GM21447 (cell line): ENCODE results near the gene MOB1A.
"Not testable (repeated sequence)": the region's sequence is repeated elsewhere in the genome, so short reads cannot be mapped to it uniquely, and the experiment has no call there.

ENCODE experiments used
- ATAC-seq: cut with Tn5 transposase; IDR thresholded peaks from one replicate; pipeline ENCODE4 v1.9.1; 2021; ENCODE audit not compliant: unreplicated experiment

The MOB1A gene

GRCh38 chr2:74199275-74199701 lies 20.6 kb upstream of the MOB1A start:
- no peak for ATAC-seq

DNA sequence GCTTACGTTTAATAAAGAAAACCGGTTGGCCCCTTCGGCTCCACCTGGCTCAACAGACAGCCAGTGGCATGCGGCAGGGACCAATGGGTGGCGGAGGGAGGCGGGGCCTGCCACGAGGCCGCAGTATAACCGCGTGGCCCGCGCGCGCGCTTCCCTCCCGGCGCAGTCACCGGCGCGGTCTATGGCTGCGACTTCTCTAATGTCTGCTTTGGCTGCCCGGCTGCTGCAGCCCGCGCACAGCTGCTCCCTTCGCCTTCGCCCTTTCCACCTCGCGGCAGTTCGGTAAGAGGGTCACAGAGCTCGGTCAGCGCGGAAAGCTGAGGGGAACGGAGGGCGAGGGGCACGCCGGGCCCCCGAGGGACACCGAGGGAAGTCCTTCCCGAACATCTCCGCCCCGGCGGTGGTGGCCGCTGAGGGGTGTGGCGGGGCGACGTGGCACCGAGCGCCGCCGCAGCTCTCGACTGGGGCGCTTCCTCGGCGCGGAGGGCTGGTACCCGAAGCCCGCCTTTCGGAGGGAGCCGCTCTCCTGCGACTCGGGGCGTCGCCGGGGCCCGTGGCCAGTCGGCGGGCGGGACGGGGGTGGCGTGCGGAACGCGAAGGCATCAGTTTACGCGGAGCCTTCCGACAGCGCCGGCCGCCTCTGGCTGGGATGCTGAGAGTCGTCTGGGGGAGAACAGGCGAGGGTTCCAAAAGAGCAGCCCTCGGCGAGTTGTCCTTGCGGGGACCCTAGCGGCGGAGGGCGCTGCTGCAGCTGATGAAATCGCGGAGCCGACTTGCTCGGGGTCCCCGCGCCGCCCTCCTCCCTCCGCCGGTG lies 20.0 kb upstream of the MOB1A start, which contains the start of gene MTHFD2:
Gene MTHFD2 (plus strand): TSS at position 155 of the 814 bp plus-strand sequence. CDS start 27 bp downstream, at position 182.
- ATAC-seq: peak; percentile 86

DNA sequence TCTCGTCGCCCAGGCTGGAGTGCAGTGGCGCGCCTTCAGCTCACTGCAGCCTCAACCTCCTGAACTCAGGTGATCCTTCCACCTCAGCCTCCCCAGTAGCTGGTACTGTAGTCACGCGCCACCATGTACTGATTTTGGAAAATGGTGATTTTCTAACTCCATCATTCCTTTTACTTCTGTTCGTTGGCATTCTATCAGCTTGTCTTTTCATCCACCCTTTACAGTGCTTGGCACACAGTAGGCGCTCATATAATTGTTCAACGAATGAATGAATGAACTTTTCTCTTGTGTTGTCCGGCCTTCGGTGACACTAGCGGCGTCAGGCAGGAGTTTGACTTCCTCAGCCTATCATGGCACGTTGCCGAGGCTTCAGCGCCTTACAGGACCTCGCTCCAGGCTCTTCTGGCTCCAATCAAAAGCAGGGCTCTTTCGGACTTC lies 19.4 kb upstream of the MOB1A start:
- no peak for ATAC-seq

DNA sequence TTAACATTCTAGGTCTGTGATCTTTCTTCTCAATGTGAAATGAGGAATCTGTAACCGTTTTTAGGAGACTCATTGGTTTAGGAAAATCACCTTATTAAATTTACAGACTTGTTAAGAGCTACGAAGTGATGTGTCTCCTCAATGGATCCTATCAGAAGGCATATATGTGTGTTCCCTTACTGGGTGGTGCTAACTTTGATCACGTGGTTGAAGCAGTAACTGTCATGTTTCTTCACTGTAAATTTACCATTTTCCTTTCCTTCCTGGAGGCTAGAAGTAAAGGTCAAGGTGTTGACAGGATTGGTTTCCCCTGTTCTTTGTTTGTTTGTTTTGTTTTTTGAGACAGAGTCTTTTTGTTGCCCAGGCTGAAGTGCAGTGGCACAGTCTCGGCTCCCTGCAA lies 18.4 kb upstream of the MOB1A start:
- ATAC-seq: no peak

- ATAC-seq: no peak
Observed at GRCh38 chr2:74194799-74195198, 16.1 kb upstream of the MOB1A start.

DNA sequence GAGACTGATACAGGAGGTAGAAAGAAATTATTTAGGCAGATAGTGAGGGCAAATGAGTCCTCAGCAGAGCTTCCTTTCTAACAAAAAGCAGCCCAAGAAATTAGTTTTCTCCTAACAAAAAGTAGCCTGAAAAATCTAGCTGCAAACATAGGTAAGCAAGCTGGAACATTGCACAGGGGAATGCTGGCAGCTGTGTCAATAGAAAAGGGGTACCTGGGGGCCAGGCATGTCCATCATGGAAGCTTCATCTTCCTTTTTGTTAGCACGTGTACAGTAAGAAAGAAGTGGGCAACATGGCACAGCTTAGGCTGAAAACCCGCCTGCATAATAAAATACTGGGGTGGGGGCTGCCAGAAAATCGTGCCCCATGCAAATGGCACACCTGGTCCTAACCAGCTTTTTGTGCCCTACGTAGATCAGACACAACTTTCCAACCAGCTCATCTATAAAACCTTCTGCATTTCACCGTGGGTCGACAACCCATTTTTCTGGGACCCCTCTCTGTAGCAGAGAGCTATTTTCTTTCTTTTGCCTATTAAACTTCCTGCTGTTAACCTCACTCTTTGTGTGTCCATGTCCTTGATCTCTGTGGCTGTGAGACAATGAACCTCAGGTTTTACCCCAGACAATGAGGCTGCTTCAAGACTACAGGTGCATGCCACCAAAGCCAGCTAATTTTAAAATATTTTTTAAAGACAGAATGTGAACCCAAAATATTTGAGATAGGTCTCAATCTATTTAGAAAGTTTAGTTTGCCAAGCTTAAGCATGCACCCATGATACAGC lies 13.1 kb upstream of the MOB1A start:
- no peak for ATAC-seq

GRCh38 chr2:74188696-74189095 lies 10.0 kb upstream of the MOB1A start:
- no peak for ATAC-seq

- ATAC-seq: no peak
Observed at GRCh38 chr2:74188018-74188601, 9.4 kb upstream of the MOB1A start.

DNA sequence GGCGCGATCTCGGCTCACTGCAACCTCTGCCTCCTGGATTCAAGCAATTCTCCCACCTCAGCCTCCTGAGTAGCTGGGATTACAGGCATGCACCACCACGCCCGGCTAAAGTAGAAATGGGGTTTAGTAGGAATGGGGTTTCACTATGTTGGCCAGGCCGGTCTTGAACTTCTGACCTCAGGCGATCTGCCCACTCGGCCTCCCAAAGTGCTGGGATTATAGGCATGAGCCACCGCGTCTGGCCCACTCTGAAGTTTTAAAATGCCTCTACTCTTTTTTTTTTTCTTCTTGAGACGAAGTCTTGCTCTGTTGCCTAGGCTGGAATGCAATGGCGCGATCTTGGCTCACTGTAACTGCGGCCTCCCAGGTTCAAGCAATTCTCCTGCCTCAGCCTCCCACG lies 8.0 kb upstream of the MOB1A start:
- not testable (repeated sequence) for ATAC-seq

- ATAC-seq: peak; percentile 67
Observed at GRCh38 chr2:74186038-74186437, 7.4 kb upstream of the MOB1A start.

DNA sequence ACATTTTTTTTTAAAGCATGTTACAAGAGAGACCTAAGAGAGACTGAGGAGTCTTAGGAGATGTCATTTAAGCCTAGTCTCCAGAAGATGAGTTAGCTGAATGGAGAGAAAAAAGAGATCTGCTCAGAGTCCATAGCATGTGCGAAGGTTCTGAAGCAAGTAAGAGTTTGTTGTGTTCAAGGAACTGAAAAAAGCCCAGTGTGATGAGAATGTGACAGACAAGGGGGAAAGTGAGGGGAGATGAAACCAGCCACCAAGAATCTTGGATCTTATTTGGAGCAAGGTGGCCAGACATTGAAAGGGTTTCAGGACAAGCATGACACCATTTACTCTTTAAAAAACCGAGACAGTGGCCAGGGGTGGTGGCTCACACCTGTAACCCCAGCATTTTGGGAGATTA lies 5.2 kb upstream of the MOB1A start:
- ATAC-seq: no peak

DNA sequence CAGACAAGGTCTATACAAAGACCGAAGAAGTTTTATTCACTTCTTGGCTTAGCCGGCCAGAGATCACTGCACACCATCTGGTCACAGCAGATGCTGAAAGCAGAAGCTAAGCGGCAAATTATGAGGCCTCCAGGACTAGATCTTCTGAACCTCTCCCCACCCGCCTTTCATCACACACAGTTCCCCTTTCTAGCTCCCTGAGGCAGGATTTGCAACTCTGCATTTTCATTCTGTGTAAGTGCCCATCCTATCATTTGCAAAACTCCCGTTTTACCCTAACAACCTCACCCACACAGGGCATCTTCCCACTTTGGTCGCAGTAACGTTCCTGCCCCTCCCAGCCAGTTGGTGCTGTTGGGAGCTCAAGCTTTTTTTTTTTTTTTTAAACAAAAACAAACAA lies 3.1 kb upstream of the MOB1A start:
- peak; percentile 31 for ATAC-seq

DNA sequence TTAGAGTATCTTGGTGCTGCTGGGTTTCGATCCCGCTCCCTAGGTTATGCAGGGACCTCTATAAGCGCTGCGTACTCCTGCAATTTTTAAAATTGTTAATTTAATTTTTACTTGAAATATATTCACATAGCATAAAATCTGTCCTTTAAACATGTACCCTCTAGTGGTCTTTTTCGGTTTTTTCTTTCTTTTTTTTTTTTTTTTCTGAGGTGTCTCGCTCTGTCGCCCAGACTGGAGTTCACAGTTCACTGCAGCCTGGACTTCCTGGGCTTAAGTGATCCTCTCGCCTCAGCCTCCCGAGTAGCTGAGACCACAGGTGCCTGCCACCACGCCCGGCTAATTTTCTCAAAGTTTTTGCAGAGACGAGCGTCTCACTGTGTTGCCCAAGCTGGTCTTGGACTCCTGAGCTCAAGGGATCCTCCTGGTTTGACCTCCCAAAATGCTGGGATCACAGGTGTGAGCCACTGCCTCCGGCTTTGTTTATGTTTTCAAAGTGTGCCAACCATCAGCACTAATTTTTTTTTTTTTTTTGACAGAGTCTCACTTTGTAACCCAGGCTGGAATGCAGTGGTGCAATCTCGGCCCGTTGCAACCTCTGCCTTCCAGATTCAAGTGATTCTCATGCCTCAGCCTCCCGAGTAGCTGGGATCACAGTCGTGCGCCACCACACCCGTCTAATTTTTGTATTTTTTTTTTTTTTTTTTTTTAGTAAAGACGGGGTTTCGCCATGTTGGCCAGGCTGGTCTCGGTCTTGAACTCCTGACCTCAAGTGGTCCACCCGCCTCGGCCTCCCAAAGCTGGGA lies 585 bp upstream of the MOB1A start:
- ATAC-seq: peak; percentile 11

GRCh38 chr2:74177696-74178095 lies 983 bp downstream of the MOB1A start:
- no peak for ATAC-seq

- no peak for ATAC-seq
Observed at GRCh38 chr2:74174909-74175308, 3.8 kb downstream of the MOB1A start.

DNA sequence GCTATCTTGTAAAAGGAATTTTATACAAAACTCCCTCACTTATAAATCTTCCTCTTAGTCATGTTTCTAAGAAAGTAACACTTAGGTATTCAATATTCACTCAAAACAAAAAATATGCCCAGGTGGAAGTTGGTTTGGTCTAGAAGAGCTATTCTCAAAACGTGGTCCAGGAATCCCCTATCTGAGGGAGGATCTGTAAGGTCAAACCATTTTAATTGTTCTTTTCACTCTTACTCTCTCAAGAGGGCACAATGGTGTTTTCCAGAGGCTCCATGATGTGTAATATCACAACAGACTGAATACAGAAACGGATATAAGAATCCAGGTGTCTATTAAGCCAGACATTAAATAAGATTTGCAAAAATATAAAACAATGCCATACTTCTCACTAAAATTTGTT lies 9.9 kb downstream of the MOB1A start:
- no peak for ATAC-seq

DNA sequence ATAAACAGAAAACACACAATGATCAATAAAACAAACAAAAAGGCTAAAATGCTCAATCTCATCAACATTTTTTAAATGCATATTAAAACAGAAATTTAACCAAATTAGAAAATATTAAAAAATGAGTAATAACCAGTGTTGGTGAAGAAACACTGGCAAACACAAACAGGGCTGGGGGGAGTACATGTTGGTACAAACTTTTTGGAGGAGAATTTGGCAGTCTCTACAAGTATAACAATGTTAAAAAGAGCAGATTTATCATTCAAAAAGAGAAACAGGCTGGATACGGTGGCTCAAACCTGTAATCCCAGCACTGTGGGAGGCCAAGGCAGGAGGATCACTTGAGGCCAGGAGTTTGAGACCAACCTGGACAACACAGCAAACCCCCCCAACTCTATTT lies 13.9 kb downstream of the MOB1A start:
- no peak for ATAC-seq

- ATAC-seq: no peak
Observed at GRCh38 chr2:74162951-74163350, 15.7 kb downstream of the MOB1A start.

- ATAC-seq: no peak
Observed at GRCh38 chr2:74155830-74156229, 22.8 kb downstream of the MOB1A start.

DNA sequence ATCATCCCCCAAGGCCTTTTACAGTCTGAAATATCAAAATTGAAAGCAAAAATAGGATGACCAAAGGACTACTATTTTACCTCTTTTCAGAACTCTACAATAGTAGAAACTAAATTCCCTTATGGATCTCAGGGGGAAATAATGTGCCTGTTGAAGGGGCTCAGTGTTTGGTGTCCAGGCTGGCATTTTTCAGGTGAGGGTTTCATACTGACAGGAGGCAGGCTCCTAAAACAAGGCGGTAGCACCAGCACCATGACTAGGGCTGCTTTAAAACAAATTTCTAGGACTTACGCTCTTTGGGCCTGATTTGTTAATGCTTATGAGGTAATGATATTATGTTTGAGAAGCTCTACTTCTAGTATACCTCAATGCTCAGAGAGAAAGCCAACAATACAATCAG lies 25.7 kb downstream of the MOB1A start:
- no peak for ATAC-seq
